HT-29 (cell line): ENCODE results near the gene PLK1. TPM values are rescaled to one million over a fixed set of nuclear protein-coding genes. Genes with fewer than 3 reads are reported as not detected.
A peak's percentile ranks its signal among the peaks of the same experiment; 100 is the strongest.
"Not testable (repeated sequence)": the region's sequence is repeated elsewhere in the genome, so short reads cannot be mapped to it uniquely, and the experiment has no call there.

ENCODE experiments used
- DNase-seq: peaks from one replicate; pipeline ENCODE4 v3.0.0-alpha.2; 2015; ENCODE audit warnings: low spot score
- total RNA-seq: library from RNA; depleted of rRNA; stranded (reverse); fragments of >200 nt; shearing (Covaris generic); gene quantifications from 2 replicates; pipeline ENCODE4 v1.2.3, GENCODE V29; 2014; rRNA removed

The PLK1 gene
- total RNA-seq: 90.6 and 99.6 TPM in 2 replicates

- peak; percentile 93 for DNase-seq
Measured at GRCh38 chr16:23678430-23679273, at the start of gene PLK1. TSS of gene PLK1 (plus strand) at chr16:23678889. CDS start at chr16:23678933, 44 bp downstream.

- DNase-seq: no peak
Measured at GRCh38 chr16:23629516-23629915, 49.2 kb upstream of the PLK1 start.

- not testable (repeated sequence) for DNase-seq
Measured at GRCh38 chr16:23631874-23632273, 46.8 kb upstream of the PLK1 start.

- no peak for DNase-seq
Measured at GRCh38 chr16:23634461-23635036, 44.1 kb upstream of the PLK1 start.

- DNase-seq: no peak
Measured at GRCh38 chr16:23635958-23636357, 42.7 kb upstream of the PLK1 start.

GRCh38 chr16:23640615-23640930 is 38.1 kb upstream of the PLK1 start:
- peak; percentile 30 for DNase-seq

- peak; percentile 95 for DNase-seq
Measured at GRCh38 chr16:23640931-23641765, 37.5 kb upstream of the PLK1 start, which contains the start of the genes DCTN5 and PALB2. TSS of gene DCTN5 (plus strand) at chr16:23641466. CDS start at chr16:23641543, 77 bp downstream. TSS of gene PALB2 (minus strand) at chr16:23641310. CDS start at chr16:23641157, 153 bp downstream.

GRCh38 chr16:23642246-23642774 is 36.4 kb upstream of the PLK1 start:
- no peak for DNase-seq

GRCh38 chr16:23650674-23651416 is 27.8 kb upstream of the PLK1 start:
- no peak for DNase-seq

- DNase-seq: no peak
Measured at GRCh38 chr16:23651943-23652468, 26.7 kb upstream of the PLK1 start.

- DNase-seq: no peak
Measured at GRCh38 chr16:23663918-23664317, 14.8 kb upstream of the PLK1 start.

GRCh38 chr16:23666571-23667354 is 11.9 kb upstream of the PLK1 start:
- DNase-seq: no peak

- no peak for DNase-seq
Measured at GRCh38 chr16:23667355-23667659, 11.4 kb upstream of the PLK1 start.

GRCh38 chr16:23668225-23668624 is 10.5 kb upstream of the PLK1 start:
- DNase-seq: no peak

GRCh38 chr16:23668873-23669272 is 9.8 kb upstream of the PLK1 start:
- no peak for DNase-seq

GRCh38 chr16:23670137-23670776 is 8.4 kb upstream of the PLK1 start:
- no peak for DNase-seq

- DNase-seq: no peak
Measured at GRCh38 chr16:23673971-23674614, 4.6 kb upstream of the PLK1 start.

- DNase-seq: no peak
Measured at GRCh38 chr16:23676924-23677480, 1.7 kb upstream of the PLK1 start.
